H9 (cell line): ENCODE measurements around the gene KLK11. TPM values are rescaled to one million over a fixed set of nuclear protein-coding genes. Genes with fewer than 3 reads are reported as not detected.

Experiments used
- DNase-seq: peaks from one replicate; pipeline ENCODE4 v3.0.0-alpha.2; 2017
- H2AFZ ChIP-seq: one replicate; pipeline ENCODE4 v1.6.1; 2013; ENCODE audit warnings: mild to moderate bottlenecking, low read length, control low read depth, moderate library complexity
- H2AK5ac ChIP-seq: 2 replicates; pipeline ENCODE4 v1.6.1; 2013; ENCODE audit warnings: low read length, control low read depth, mixed read lengths; ENCODE audit not compliant: insufficient read length
- H2BK120ac ChIP-seq: one replicate; pipeline ENCODE4 v1.6.1; 2013; ENCODE audit warnings: low read depth, mild to moderate bottlenecking, low read length, control low read depth, inconsistent platforms; ENCODE audit not compliant: poor library complexity, severe bottlenecking
- H2BK12ac ChIP-seq: 2 replicates; pipeline ENCODE4 v1.6.1; 2013; ENCODE audit warnings: low read length, control low read depth, mixed read lengths, low read depth; ENCODE audit not compliant: insufficient read length
- H2BK15ac ChIP-seq: 2 replicates; pipeline ENCODE4 v1.6.1; 2013; ENCODE audit warnings: low read depth, low read length, control low read depth
- H2BK20ac ChIP-seq: one replicate; pipeline ENCODE4 v1.6.1; 2013; ENCODE audit warnings: low read depth, mild to moderate bottlenecking, low read length, control low read depth, inconsistent platforms; ENCODE audit not compliant: poor library complexity, severe bottlenecking
- H2BK5ac ChIP-seq: 2 replicates; pipeline ENCODE4 v1.6.1; 2013; ENCODE audit warnings: low read length, control low read depth, mixed read lengths; ENCODE audit not compliant: insufficient read length
- H3K14ac ChIP-seq: 2 replicates; pipeline ENCODE4 v1.6.1; 2013; ENCODE audit warnings: low read length, control low read depth; ENCODE audit not compliant: insufficient read depth
- H3K18ac ChIP-seq: 2 replicates; pipeline ENCODE4 v1.6.1; 2013; ENCODE audit warnings: low read depth, mild to moderate bottlenecking, mixed read lengths, low read length, control low read depth; ENCODE audit not compliant: insufficient read length
- H3K23ac ChIP-seq: 2 replicates; pipeline ENCODE4 v1.6.1; 2013; ENCODE audit warnings: low read length, control low read depth, mixed read lengths, low read depth; ENCODE audit not compliant: insufficient read length
- H3K23me2 ChIP-seq: 2 replicates; pipeline ENCODE4 v1.6.1; 2013; ENCODE audit warnings: low read depth, mild to moderate bottlenecking, mixed read lengths, low read length, control low read depth; ENCODE audit not compliant: insufficient read length, poor library complexity, severe bottlenecking
- H3K27ac ChIP-seq: 2 replicates; pipeline ENCODE4 v1.5.1; 2013; ENCODE audit warnings: low read length, control low read depth, mixed read lengths, low read depth; ENCODE audit not compliant: insufficient read length
- H3K27me3 ChIP-seq: 2 replicates; pipeline ENCODE4 v1.6.1; 2013; ENCODE audit warnings: low read length, control low read depth, inconsistent platforms; ENCODE audit not compliant: insufficient read depth
- H3K4ac ChIP-seq: 2 replicates; pipeline ENCODE4 v1.6.1; 2013; ENCODE audit warnings: low read depth, mild to moderate bottlenecking, control low read depth, inconsistent platforms, low read length, moderate library complexity
- H3K4me1 ChIP-seq: 2 replicates; pipeline ENCODE4 v1.6.1; 2013; ENCODE audit warnings: low read length, control low read depth, inconsistent platforms; ENCODE audit not compliant: insufficient read depth
- H3K4me2 ChIP-seq: 2 replicates; pipeline ENCODE4 v1.6.1; 2013; ENCODE audit warnings: low read length, control low read depth, mixed read lengths; ENCODE audit not compliant: insufficient read length, insufficient read depth
- H3K56ac ChIP-seq: 2 replicates; pipeline ENCODE4 v1.6.1; 2013; ENCODE audit warnings: low read depth, mild to moderate bottlenecking, mixed read lengths, low read length, control low read depth; ENCODE audit not compliant: insufficient read length
- H3K79me1 ChIP-seq: 2 replicates; pipeline ENCODE4 v1.6.1; 2013; ENCODE audit warnings: low read depth, mild to moderate bottlenecking, moderate library complexity, low read length, control low read depth, inconsistent platforms; ENCODE audit not compliant: insufficient read depth, poor library complexity, severe bottlenecking
- H3K79me2 ChIP-seq: 2 replicates; pipeline ENCODE4 v1.6.1; 2013; ENCODE audit warnings: low read length, control low read depth, inconsistent platforms; ENCODE audit not compliant: insufficient read depth
- H3K9ac ChIP-seq: 2 replicates; pipeline ENCODE4 v1.6.1; 2013; ENCODE audit warnings: low read length, control low read depth, mixed read lengths; ENCODE audit not compliant: insufficient read length; ENCODE audit errors: extremely low read depth
- H3K9me3 ChIP-seq: one replicate; pipeline ENCODE4 v1.6.1; 2013; ENCODE audit warnings: low read depth, low read length, inconsistent platforms; ENCODE audit not compliant: control insufficient read depth
- H3T11ph ChIP-seq: one replicate; pipeline ENCODE4 v1.6.1; 2013; ENCODE audit warnings: mild to moderate bottlenecking, low read length, control low read depth, inconsistent platforms
- H4K20me1 ChIP-seq: one replicate; pipeline ENCODE4 v1.6.1; 2013; ENCODE audit not compliant: control insufficient read depth, insufficient read length, insufficient read depth
- H4K5ac ChIP-seq: 2 replicates; pipeline ENCODE4 v1.6.1; 2013; ENCODE audit warnings: low read depth, mild to moderate bottlenecking, mixed read lengths, low read length, control low read depth; ENCODE audit not compliant: insufficient read length
- H4K8ac ChIP-seq: replicated peaks from 2 replicates; pipeline ENCODE4 v1.6.1; 2013; ENCODE audit warnings: low read length, control low read depth, mixed read lengths, low read depth; ENCODE audit not compliant: insufficient read length
- H4K91ac ChIP-seq: 2 replicates; pipeline ENCODE4 v1.6.1; 2013; ENCODE audit warnings: low read depth, mild to moderate bottlenecking, moderate library complexity, mixed read lengths, low read length, control low read depth; ENCODE audit not compliant: insufficient read length
- H3K27ac Mint-ChIP-seq, 3 experiments: 2 replicates in 2 of 3; 3 replicates in 1 of 3; pipeline ENCODE4 v1.8.0; 2020 to 2021; ENCODE audit warnings: mixed read lengths in 3 of 3, mild to moderate bottlenecking in 1 of 3, moderate library complexity in 1 of 3
- H3K27me3 Mint-ChIP-seq: 2 replicates; pipeline ENCODE4 v1.8.0; 2021; ENCODE audit warnings: low read depth, mild to moderate bottlenecking, moderate library complexity, mixed read lengths
- H3K36me3 Mint-ChIP-seq, 3 experiments: 2 replicates in 2 of 3; 3 replicates in 1 of 3; pipeline ENCODE4 v1.8.0; 2020 to 2021; ENCODE audit warnings: low read depth in 3 of 3, mixed read lengths in 3 of 3; ENCODE audit not compliant: insufficient read depth in 1 of 3
- H3K4me1 Mint-ChIP-seq, 2 experiments: 2 replicates each; pipeline ENCODE4 v1.8.0; 2020; ENCODE audit warnings: mixed read lengths in 2 of 2
- H3K4me3 Mint-ChIP-seq, 2 experiments: 2 replicates in 1 of 2; 3 replicates in 1 of 2; pipeline ENCODE4 v1.8.0; 2020 to 2021; ENCODE audit warnings: mild to moderate bottlenecking in 2 of 2, mixed read lengths in 2 of 2, moderate library complexity in 1 of 2
- H3K9me3 Mint-ChIP-seq, 2 experiments: 2 replicates in 1 of 2; 3 replicates in 1 of 2; pipeline ENCODE4 v1.8.0; 2020; ENCODE audit warnings: mild to moderate bottlenecking in 2 of 2, mixed read lengths in 2 of 2, moderate library complexity in 1 of 2
- CTCF ChIP-seq: fragments of 200-600 bp; sonication (generic); conservative IDR thresholded peaks from 3 replicates; pipeline ENCODE4 v1.8.0; 2021; ENCODE audit warnings: antibody characterized with exemption, mild to moderate bottlenecking
- WGBS: extraction: QIAGEN DNeasy Blood & Tissue Kit; methylation state at CpG from one replicate; pipeline ENCODE4 v1.1.7; 2013; ENCODE audit warnings: missing lambda C conversion rate, low lambda C conversion rate, mixed read lengths; ENCODE audit not compliant: insufficient read length; ENCODE audit errors: extremely low coverage; 5-methylcytosine and 5-hydroxymethylcytosine counted together
- total RNA-seq: library from RNA; stranded (reverse); gene quantifications from 2 replicates; pipeline ENCODE4 v1.2.1, GENCODE V29; 2021

KLK11 gene
- total RNA-seq, 1 experiment from 2014 or later = not detected

- Histone ChIP-seq H2BK120ac (no peak overlapping the region), H3K4ac (no peak overlapping the region), H2BK5ac (no peak overlapping the region), H3K4me2 (no peak overlapping the region), H4K91ac (no peak overlapping the region), H4K8ac (no peak overlapping the region), H2AFZ (no peak overlapping the region), H3K27me3 (no peaks in the 10 kb centered on the region), H2BK20ac (no peak overlapping the region), H2AK5ac (no peak overlapping the region), H3K18ac (no peak overlapping the region), H3K23me2 (peaks cover 5% of the 10 kb centered on the region), H3K14ac (no peak overlapping the region), H3K4me1 (no peaks in the 10 kb centered on the region; the same call in 1 of the 2 replicates), H2BK15ac (no peak overlapping the region), H3K9ac (no peak overlapping the region), H3K79me2 (no peaks in the 10 kb centered on the region), H4K5ac (no peak overlapping the region), H3K27ac (no peak overlapping the region), H3K9me3 (no peaks in the 10 kb centered on the region), H3T11ph (no peak overlapping the region), H3K56ac (no peak overlapping the region), H4K20me1 (no peaks in the 10 kb centered on the region), H2BK12ac (no peak overlapping the region), H3K23ac (no peak overlapping the region), H3K79me1 (no peaks in the 10 kb centered on the region)
- WGBS = no CpG with 5 or more reads among the region's 1 CpG
- H3K27me3 Mint-ChIP-seq = peaks cover 4% of the 10 kb centered on the region
- TF ChIP-seq CTCF = no peak
- no peak overlapping the region for H3K4me3 Mint-ChIP-seq
- H3K36me3 Mint-ChIP-seq = no peaks in the 10 kb centered on the region
- no peak overlapping the region for H3K27ac Mint-ChIP-seq
- DNase-seq = no peak
- H3K4me1 Mint-ChIP-seq = peaks cover 6 to 8% of the 10 kb centered on the region in 2 experiments
- no peaks in the 10 kb centered on the region; a peak in 2 of 5 replicates for H3K9me3 Mint-ChIP-seq
These were observed 34.6 kb upstream of the KLK11 start for GRCh38 chr19:51060973-51061372.
